NB4 (cell line): ENCODE data around the gene LGR4.

ENCODE experiments used
- DNase-seq: peaks from one replicate; pipeline ENCODE4 v3.0.0; 2010; ENCODE audit warnings: low read depth
- H3K4me3 ChIP-seq: one replicate; pipeline ENCODE4 v1.5.1; 2011; ENCODE audit warnings: mild to moderate bottlenecking, low read depth, low read length, moderate library complexity
- MAX ChIP-seq: IDR thresholded peaks from 2 replicates; pipeline ENCODE4 v1.6.1; 2011; ENCODE audit warnings: low read depth, low read length
- MYC ChIP-seq: IDR thresholded peaks from 2 replicates; pipeline ENCODE4 v1.6.1; 2011; ENCODE audit warnings: low read depth, low read length
- POLR2A ChIP-seq: IDR thresholded peaks from 2 replicates; pipeline ENCODE4 v1.6.1; 2011; ENCODE audit warnings: mild to moderate bottlenecking; ENCODE audit not compliant: insufficient read length; ENCODE audit errors: extremely low read depth
- TF ChIP-seq, protein P1 (sequence below): IDR thresholded peaks from one replicate; pipeline ENCODE4 v1.5.1; 2012; ENCODE audit warnings: low read depth, low read length

The LGR4 gene

DNA sequence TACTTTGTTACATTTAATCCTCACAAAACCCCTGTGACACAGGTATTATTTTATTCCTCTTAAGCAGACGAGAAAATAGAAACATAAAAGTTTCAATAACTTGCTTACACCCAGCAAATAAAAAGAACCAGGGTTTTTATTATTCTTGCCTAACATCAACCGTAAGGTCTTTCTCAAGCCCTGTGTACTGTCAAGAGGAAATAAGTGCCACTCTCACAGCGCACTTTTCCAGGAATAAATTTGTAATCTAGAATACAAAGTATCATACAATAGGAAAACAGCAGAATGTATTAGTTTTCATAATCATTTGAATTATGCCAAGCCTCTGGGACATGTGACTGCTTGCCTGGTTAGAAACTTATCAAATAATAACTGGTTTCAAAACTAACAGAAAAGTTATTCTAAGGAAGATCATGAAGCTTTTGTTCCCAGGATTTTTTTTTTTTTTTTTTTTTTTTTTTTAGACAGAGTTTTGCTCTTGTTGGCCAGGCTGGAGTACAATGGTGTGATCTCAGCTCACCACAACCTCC is 117.0 kb downstream of the LGR4 start:
- H3K4me3 ChIP-seq = no peak overlapping the region
- DNase-seq = no peak
- no peak for TF ChIP-seq MYC
- no peak for TF ChIP-seq POLR2A
- TF ChIP-seq, protein P1, sequence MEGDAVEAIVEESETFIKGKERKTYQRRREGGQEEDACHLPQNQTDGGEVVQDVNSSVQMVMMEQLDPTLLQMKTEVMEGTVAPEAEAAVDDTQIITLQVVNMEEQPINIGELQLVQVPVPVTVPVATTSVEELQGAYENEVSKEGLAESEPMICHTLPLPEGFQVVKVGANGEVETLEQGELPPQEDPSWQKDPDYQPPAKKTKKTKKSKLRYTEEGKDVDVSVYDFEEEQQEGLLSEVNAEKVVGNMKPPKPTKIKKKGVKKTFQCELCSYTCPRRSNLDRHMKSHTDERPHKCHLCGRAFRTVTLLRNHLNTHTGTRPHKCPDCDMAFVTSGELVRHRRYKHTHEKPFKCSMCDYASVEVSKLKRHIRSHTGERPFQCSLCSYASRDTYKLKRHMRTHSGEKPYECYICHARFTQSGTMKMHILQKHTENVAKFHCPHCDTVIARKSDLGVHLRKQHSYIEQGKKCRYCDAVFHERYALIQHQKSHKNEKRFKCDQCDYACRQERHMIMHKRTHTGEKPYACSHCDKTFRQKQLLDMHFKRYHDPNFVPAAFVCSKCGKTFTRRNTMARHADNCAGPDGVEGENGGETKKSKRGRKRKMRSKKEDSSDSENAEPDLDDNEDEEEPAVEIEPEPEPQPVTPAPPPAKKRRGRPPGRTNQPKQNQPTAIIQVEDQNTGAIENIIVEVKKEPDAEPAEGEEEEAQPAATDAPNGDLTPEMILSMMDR = no peak
- no peak for TF ChIP-seq MAX

DNA sequence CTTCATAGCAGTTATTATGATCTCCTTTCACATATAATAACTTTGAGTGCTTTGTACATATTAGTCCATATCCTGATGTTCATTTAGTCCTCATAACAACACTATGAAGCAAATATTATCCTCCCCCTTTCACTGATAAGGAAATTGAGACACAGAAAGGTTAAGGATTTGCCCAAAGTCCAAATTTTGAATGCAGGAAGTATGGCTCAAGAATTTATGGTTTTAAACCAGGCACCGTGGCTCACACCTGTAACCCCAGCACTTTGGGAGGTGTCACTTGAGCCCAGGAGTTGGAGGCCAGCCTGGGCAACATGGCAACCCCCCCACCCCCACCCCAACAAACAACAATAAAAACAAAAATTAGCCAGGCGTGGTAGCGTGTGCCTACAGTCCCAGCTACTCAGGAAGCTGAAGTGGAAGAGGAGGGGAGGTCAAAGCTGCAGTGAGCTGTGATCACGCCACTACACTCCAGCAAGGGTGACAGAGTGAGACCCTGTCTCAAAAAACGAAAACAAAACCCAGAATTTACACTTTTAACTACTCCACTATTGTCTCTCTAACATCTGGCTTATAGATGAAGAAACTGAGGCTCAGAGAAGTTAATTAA is 118.1 kb downstream of the LGR4 start:
- H3K4me3 ChIP-seq = no peak overlapping the region
- DNase-seq = no peak

DNA sequence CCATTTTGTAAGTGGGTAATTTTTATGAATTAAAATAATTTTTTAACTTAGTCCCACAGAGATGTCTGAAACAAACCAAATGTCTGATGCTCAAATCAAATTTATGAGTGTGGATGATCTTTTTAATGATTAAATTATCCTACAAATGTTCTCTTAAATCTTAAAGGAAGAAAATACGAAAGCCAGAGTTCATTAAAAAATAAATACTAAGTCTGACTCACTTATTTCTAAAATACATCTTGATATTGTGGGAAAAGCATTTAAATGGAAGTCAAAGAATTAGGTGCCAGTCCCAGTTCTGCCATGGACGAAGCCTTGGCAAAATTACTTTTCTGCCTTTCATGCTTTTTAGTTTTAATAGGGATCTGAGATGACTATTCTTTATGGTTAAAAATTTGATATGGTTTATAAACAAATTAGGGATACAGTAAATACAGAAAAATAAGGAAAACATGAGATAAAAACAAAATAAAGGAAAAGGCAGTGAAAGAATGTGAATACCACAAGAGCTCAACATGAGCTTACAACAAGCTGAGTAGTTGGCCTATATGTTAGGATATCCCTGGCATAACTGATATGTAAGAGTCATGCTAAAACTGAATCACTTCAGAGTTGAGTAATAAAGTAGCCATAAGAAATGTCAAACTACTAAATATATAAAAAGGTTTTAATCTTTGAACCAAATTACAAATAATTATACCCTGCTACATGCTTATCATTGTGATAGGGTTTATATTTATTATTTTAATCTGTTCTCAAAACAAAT is 118.8 kb downstream of the LGR4 start:
- no peak for DNase-seq
- H3K4me3 ChIP-seq = no peak overlapping the region
- TF ChIP-seq, protein P1 = no peak
- no peak for TF ChIP-seq MAX
- no peak for TF ChIP-seq MYC
- no peak for TF ChIP-seq POLR2A

More for the DNA sequence above, 118.1 kb downstream of the LGR4 start:
- TF ChIP-seq MYC (no peak), POLR2A (no peak), MAX (no peak)
- TF ChIP-seq, protein P1 = no peak

- H3K4me3 ChIP-seq = no peak overlapping the region
- no peak for TF ChIP-seq MAX
- no peak for TF ChIP-seq POLR2A
- TF ChIP-seq, protein P1 = no peak
- no peak for TF ChIP-seq MYC
- no peak for DNase-seq
Measured at GRCh38 chr11:27352781-27353180, 119.8 kb downstream of the LGR4 start.

GRCh38 chr11:27350511-27350910 is 122.1 kb downstream of the LGR4 start:
- TF ChIP-seq MYC (no peak), POLR2A (no peak), MAX (no peak)
- TF ChIP-seq, protein P1 = no peak
- no peak for DNase-seq

More at GRCh38 chr11:27350511-27350910, 122.1 kb downstream of the LGR4 start:
- no peak overlapping the region for H3K4me3 ChIP-seq
